Choroid plexus epithelial cell (primary cell): ENCODE data around the gene OSBPL1A.

Source experiments
- DNase-seq: peaks from one replicate; pipeline ENCODE4 v3.0.0-alpha.2; 2010; ENCODE audit warnings: low read depth
- H3K4me3 ChIP-seq: 2 replicates; pipeline ENCODE4 v1.5.1; 2011; ENCODE audit warnings: low read depth, mild to moderate bottlenecking, control low read depth, low read length, moderate library complexity
- TF ChIP-seq, protein P1 (sequence below): conservative IDR thresholded peaks from 2 replicates; pipeline ENCODE4 v1.5.1; 2011; ENCODE audit warnings: low read depth, mild to moderate bottlenecking, control low read depth, inconsistent platforms, low read length, moderate library complexity

The OSBPL1A gene

DNA sequence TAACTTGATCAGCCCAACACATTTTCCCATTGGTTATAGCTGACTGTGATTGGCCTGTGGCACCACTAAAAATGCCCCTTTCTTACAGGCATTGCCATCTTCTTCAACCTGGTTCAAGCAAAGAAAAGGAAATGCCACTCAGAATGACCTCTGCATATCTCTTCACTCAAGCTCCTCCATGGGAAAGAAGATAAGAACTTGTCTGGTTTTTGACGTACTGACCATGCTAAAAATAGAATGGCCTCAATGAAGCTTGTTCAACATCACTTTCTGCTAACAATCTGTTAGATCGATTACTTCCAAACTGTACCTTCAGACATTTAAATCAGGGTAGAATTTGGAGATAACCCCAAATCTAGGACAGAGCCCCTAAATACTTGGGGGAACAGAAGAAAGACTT lies 149.3 kb downstream of the OSBPL1A start:
- H3K4me3 ChIP-seq, result no peak overlapping the region
- TF ChIP-seq, protein P1, sequence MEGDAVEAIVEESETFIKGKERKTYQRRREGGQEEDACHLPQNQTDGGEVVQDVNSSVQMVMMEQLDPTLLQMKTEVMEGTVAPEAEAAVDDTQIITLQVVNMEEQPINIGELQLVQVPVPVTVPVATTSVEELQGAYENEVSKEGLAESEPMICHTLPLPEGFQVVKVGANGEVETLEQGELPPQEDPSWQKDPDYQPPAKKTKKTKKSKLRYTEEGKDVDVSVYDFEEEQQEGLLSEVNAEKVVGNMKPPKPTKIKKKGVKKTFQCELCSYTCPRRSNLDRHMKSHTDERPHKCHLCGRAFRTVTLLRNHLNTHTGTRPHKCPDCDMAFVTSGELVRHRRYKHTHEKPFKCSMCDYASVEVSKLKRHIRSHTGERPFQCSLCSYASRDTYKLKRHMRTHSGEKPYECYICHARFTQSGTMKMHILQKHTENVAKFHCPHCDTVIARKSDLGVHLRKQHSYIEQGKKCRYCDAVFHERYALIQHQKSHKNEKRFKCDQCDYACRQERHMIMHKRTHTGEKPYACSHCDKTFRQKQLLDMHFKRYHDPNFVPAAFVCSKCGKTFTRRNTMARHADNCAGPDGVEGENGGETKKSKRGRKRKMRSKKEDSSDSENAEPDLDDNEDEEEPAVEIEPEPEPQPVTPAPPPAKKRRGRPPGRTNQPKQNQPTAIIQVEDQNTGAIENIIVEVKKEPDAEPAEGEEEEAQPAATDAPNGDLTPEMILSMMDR, result no peak
- no peak for DNase-seq

DNA sequence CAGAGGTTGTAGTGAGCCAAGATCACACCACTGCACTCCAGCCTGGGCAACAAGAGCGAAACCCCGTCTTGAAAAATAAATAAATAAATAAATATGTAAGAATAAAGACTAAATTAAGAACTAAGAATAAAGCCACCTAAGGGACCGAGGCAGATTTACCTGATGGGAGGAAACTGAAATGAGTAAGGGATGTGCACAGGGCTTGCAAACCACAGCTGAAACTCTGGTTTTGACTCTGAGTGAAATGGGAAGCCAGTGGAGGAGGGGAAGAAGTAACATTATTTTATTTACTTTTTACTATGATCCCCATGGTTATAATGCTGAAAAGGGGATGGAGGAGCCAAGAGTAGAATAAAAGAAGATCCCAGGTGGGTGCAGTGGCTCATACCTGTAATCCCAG lies 151.5 kb downstream of the OSBPL1A start:
- DNase-seq, result no peak
- TF ChIP-seq, protein P1, result no peak
- no peak overlapping the region for H3K4me3 ChIP-seq

DNA sequence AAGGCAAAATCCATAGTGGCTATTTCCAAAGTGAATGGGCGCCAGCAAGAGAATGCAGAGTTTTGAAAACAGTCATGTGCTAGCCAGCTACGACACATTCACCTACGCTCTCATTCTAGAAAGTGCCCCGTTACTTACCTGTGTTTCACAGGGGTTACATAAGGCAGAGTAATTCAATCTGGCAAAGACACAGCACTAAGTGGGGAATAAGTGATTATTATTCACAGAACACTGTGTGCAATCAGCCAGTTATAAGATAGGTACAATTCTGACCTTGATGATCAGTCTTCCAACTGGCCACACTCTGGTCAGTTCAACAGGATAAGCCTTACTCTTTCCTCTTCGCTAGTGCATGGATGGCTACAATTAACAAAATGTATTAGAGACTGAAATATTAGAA lies 152.9 kb downstream of the OSBPL1A start:
- DNase-seq, result no peak
- TF ChIP-seq, protein P1, result no peak
- H3K4me3 ChIP-seq, result no peak overlapping the region

DNA sequence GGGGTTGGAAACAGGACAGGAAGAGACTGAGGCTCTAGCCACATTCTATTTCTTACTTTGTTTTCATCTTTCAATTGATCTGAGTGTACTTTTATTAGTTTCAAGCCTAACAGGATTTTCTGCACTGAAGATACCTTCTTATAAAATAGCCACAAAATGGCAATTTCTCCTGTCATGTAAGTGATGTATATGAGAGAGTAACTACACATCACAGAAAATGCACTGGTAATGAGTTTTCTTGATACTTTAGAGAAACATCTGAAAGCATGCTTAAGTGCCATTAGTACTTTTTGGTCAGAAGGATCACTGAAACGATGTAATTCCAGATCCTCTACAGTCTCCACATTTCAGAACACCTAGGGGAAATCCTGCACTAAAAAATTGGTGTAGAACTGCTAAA lies 153.9 kb downstream of the OSBPL1A start:
- no peak overlapping the region for H3K4me3 ChIP-seq
- no peak for DNase-seq
- TF ChIP-seq, protein P1, result no peak

DNA sequence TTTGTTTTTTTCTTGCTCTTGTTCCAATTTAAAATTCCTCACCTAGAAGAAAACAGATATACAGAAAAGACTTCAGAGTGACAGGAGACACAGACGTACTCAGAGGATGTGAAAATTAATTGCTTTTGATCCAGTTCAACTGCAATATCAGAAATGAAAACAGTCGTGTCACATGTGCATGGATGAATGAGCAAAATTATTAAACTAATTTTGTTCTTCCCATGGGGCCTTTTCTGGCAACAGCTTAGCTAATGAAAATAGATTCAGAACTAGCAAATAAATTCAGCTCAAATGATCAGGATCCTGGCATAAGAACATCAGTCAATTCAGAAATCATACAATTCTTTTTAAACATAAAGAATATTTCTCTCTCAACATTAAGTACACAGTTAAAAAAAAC lies 158.3 kb downstream of the OSBPL1A start:
- TF ChIP-seq, protein P1, result no peak
- DNase-seq, result no peak
- no peak overlapping the region for H3K4me3 ChIP-seq

DNA sequence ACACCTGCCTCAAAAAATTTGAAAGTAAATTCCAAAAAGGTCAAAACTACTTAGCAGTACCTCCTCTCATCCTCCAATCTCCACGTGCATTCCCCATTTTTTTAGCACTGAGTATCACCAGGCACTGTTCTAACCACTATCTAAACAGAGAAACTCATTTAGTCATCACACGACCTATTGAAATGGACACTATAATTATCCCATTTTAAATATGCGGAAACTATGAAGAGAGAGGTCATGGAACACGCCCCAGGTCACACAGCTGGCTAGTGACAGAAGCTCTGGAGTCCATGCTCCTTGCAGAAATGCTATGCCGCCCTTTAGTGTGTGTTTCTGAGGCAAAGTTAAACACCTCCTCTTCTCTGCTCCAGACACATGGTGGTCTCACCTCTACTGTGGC lies 159.2 kb downstream of the OSBPL1A start:
- TF ChIP-seq, protein P1, result no peak
- DNase-seq, result no peak

DNA sequence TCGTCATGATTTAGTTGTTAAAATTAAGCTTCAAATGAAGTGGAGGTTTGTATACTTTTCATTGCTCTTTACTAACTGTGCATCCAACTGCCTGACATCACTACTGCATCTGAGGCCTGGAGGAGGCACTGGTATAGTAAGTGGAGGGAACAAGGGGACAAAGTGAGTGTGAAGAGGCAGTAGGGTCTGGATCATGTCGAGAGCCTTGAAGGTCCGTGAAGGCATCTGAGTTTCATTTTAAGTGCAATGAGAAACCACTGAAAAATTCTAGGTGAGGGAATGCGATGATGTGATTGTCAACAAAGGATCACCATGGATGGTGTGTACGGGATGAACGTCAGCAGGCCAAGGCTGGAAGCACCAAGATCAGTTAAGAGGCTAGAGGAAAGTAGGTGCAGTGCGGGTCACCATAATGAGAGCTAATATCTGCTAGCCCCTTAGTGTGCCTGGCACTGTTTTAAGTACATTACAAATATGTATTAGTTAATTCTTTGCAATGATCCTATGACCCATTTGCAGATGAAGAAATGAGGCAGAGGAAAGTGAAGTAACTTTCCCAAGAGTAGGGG lies 162.7 kb downstream of the OSBPL1A start:
- H3K4me3 ChIP-seq, result no peak overlapping the region
- no peak for DNase-seq
- TF ChIP-seq, protein P1, result no peak

More for the DNA sequence above, 159.2 kb downstream of the OSBPL1A start:
- H3K4me3 ChIP-seq, result no peak overlapping the region
